DMS114 treated with DMSO at 0.1 percent for 48 hours (cell line): ENCODE measurements around the gene ST6GALNAC2.
A peak's percentile ranks its signal among the peaks of the same experiment; 100 is the strongest.
"Not testable (repeated sequence)": the region's sequence is repeated elsewhere in the genome, so short reads cannot be mapped to it uniquely, and the experiment has no call there.

Source experiments
- DNase-seq: peaks from one replicate; lab custom pipeline; 2025; ENCODE audit not compliant: unreplicated experiment; lab: John Stamatoyannopoulos, UW

The ST6GALNAC2 gene

GRCh38 chr17:76585649-76586593 lies at the start of gene ST6GALNAC2:
Gene ST6GALNAC2 (minus strand): TSS chr17:76585860. CDS start chr17:76585808, 52 bp downstream.
- no peak for DNase-seq

GRCh38 chr17:76635039-76635438 lies 49.4 kb upstream of the ST6GALNAC2 start:
- no peak for DNase-seq

- no peak for DNase-seq
These were observed 48.1 kb upstream of the ST6GALNAC2 start for GRCh38 chr17:76633628-76634328.

GRCh38 chr17:76631821-76632565 lies 46.3 kb upstream of the ST6GALNAC2 start:
- no peak for DNase-seq

GRCh38 chr17:76630151-76630550 lies 44.5 kb upstream of the ST6GALNAC2 start:
- no peak for DNase-seq

- no peak for DNase-seq
These were observed 41.9 kb upstream of the ST6GALNAC2 start for GRCh38 chr17:76627510-76627909.

GRCh38 chr17:76626442-76626841 lies 40.8 kb upstream of the ST6GALNAC2 start:
- no peak for DNase-seq

- no peak for DNase-seq
These were observed 39.8 kb upstream of the ST6GALNAC2 start for GRCh38 chr17:76625496-76625895.

GRCh38 chr17:76623271-76624146 lies 37.8 kb upstream of the ST6GALNAC2 start:
- DNase-seq: peak; percentile 39

- DNase-seq: no peak
These were observed 32.2 kb upstream of the ST6GALNAC2 start for GRCh38 chr17:76617838-76618237.

- no peak for DNase-seq
These were observed 29.4 kb upstream of the ST6GALNAC2 start for GRCh38 chr17:76614912-76615617.

GRCh38 chr17:76614064-76614759 lies 28.6 kb upstream of the ST6GALNAC2 start:
- not testable (repeated sequence) for DNase-seq

GRCh38 chr17:76612977-76613851 lies 27.6 kb upstream of the ST6GALNAC2 start:
- no peak for DNase-seq

GRCh38 chr17:76612465-76612864 lies 26.8 kb upstream of the ST6GALNAC2 start:
- no peak for DNase-seq

- DNase-seq: no peak
These were observed 26.1 kb upstream of the ST6GALNAC2 start for GRCh38 chr17:76611758-76612157.

GRCh38 chr17:76611080-76611749 lies 25.6 kb upstream of the ST6GALNAC2 start:
- DNase-seq: not testable (repeated sequence)

- not testable (repeated sequence) for DNase-seq
These were observed 21.0 kb upstream of the ST6GALNAC2 start for GRCh38 chr17:76606685-76607084.

- DNase-seq: no peak
These were observed 15.4 kb upstream of the ST6GALNAC2 start for GRCh38 chr17:76601065-76601464.
